ENCODE data around the gene ABCD4. TPM values are rescaled to one million over a fixed set of nuclear protein-coding genes. Genes with fewer than 3 reads are reported as not detected.

ABCD4 gene
- total RNA-seq, 2 donors from 2014 or later = 63.0 to 75.0 TPM

- H3K4me3 Mint-ChIP-seq = peak overlapping the region; percentile 69
- DNase-seq = no peak
- no peak overlapping the region for H3K27ac Mint-ChIP-seq
- H3K27me3 Mint-ChIP-seq = peaks cover 24% of the 10 kb centered on the region
- no peaks in the 10 kb centered on the region for H3K9me3 ChIP-seq (ENCODE audit: control insufficient read depth, low read length, poor library complexity, severe bottlenecking)
- peaks cover 7% of the 10 kb centered on the region for H3K4me1 Mint-ChIP-seq
- H3K36me3 Mint-ChIP-seq (ENCODE audit: low read depth) = no peaks in the 10 kb centered on the region
- no peak for ATAC-seq
Measured at GRCh38 chr14:74326369-74327152, 23.8 kb upstream of the ABCD4 start.

GRCh38 chr14:74325446-74325845, 22.7 kb upstream of the ABCD4 start:
- peaks cover 7% of the 10 kb centered on the region for H3K4me1 Mint-ChIP-seq
- no peaks in the 10 kb centered on the region for H3K36me3 Mint-ChIP-seq (ENCODE audit: low read depth)
- peaks cover 30% of the 10 kb centered on the region for H3K27me3 Mint-ChIP-seq
- no peaks in the 10 kb centered on the region for H3K9me3 ChIP-seq (ENCODE audit: control insufficient read depth, low read length, poor library complexity, severe bottlenecking)
- no peak overlapping the region for H3K27ac Mint-ChIP-seq
- no peak for ATAC-seq
- DNase-seq = no peak
- no peak overlapping the region for H3K4me3 Mint-ChIP-seq

- H3K4me1 Mint-ChIP-seq = peaks cover 7% of the 10 kb centered on the region
- DNase-seq = no peak
- no peak overlapping the region for H3K4me3 Mint-ChIP-seq
- H3K9me3 ChIP-seq (ENCODE audit: control insufficient read depth, low read length, poor library complexity, severe bottlenecking) = no peaks in the 10 kb centered on the region
- H3K27ac Mint-ChIP-seq = no peak overlapping the region
- peaks cover 30% of the 10 kb centered on the region for H3K27me3 Mint-ChIP-seq
- no peak for ATAC-seq
- H3K36me3 Mint-ChIP-seq (ENCODE audit: low read depth) = no peaks in the 10 kb centered on the region
Measured at GRCh38 chr14:74324931-74325361, 22.2 kb upstream of the ABCD4 start.

GRCh38 chr14:74314576-74314975, 11.8 kb upstream of the ABCD4 start:
- H3K27me3 Mint-ChIP-seq = peaks cover 11% of the 10 kb centered on the region
- peaks cover 2% of the 10 kb centered on the region for H3K4me1 Mint-ChIP-seq
- ATAC-seq (no peak), DNase-seq (no peak)
- no peaks in the 10 kb centered on the region for H3K9me3 ChIP-seq (ENCODE audit: control insufficient read depth, low read length, poor library complexity, severe bottlenecking)
- no peak overlapping the region for H3K27ac Mint-ChIP-seq
- H3K36me3 Mint-ChIP-seq (ENCODE audit: low read depth) = peaks cover 4% of the 10 kb centered on the region
- no peak overlapping the region for H3K4me3 Mint-ChIP-seq

GRCh38 chr14:74313601-74314000, 10.9 kb upstream of the ABCD4 start:
- Mint-ChIP-seq H3K27ac (peak overlapping the region; percentile 16), H3K4me3 (no peak overlapping the region), H3K36me3 (ENCODE audit: low read depth) (peaks cover 2% of the 10 kb centered on the region), H3K4me1 (peaks cover 4% of the 10 kb centered on the region), H3K27me3 (peaks cover 7% of the 10 kb centered on the region)
- H3K9me3 ChIP-seq (ENCODE audit: control insufficient read depth, low read length, poor library complexity, severe bottlenecking) = no peaks in the 10 kb centered on the region
- no peak for ATAC-seq
- no peak for DNase-seq

GRCh38 chr14:74312161-74312560, 9.4 kb upstream of the ABCD4 start:
- H3K27ac Mint-ChIP-seq = no peak overlapping the region
- H3K9me3 ChIP-seq (ENCODE audit: control insufficient read depth, low read length, poor library complexity, severe bottlenecking) = no peaks in the 10 kb centered on the region
- peaks cover 2% of the 10 kb centered on the region for H3K36me3 Mint-ChIP-seq (ENCODE audit: low read depth)
- DNase-seq (no peak), ATAC-seq (no peak)
- peaks cover 4% of the 10 kb centered on the region for H3K4me1 Mint-ChIP-seq
- H3K27me3 Mint-ChIP-seq = peaks cover 6% of the 10 kb centered on the region
- no peak overlapping the region for H3K4me3 Mint-ChIP-seq

DNA sequence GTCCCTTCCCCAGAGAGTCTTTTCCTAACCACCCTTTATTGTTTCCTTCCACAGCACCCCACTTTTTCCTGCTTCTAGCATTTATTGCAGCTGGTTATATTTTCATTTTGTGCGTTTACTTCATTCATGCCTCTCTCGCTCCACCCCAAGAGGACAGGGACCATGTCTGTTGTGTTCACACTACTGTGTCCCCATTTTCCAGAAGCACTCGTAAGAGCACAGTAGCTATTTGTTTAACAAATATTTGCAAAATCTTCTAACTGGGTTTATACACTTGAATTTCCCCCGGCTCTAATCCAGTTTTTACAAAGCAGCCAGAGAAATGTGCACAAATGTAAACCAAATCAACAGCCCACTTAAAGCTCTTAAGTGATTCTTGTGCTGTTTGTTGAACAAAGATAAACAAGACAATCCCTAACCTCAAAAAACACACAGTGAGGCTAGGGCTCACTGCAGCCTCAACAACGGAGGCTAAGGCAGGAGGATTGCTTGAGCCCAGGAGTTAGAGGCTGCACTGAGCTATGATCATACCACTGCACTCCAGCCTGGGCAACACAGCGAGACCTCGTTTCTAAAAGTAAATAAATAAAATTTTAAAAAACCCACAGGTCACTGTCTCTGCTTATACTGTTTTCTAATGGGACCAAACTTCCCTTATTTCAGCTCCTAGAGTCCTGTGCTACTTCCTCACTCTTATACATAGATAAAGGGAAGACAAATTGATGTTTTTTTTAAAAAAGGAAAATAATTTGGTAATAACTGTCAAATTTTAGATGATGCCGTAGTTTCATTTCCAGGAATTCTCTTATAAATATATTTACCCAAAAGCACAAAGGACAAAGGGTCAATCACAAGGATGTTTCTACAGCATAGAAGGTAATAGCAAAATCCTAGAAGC, 6.6 kb upstream of the ABCD4 start:
- ATAC-seq (no peak), DNase-seq (no peak)
- H3K27me3 Mint-ChIP-seq = no peaks in the 10 kb centered on the region
- no peak overlapping the region for H3K4me3 Mint-ChIP-seq
- peaks cover 4% of the 10 kb centered on the region for H3K4me1 Mint-ChIP-seq
- no peaks in the 10 kb centered on the region for H3K9me3 ChIP-seq (ENCODE audit: control insufficient read depth, low read length, poor library complexity, severe bottlenecking)
- H3K27ac Mint-ChIP-seq = no peak overlapping the region
- no peaks in the 10 kb centered on the region for H3K36me3 Mint-ChIP-seq (ENCODE audit: low read depth)

GRCh38 chr14:74308695-74309094, 6.0 kb upstream of the ABCD4 start:
- H3K27ac Mint-ChIP-seq = no peak overlapping the region
- no peaks in the 10 kb centered on the region for H3K9me3 ChIP-seq (ENCODE audit: control insufficient read depth, low read length, poor library complexity, severe bottlenecking)
- H3K4me3 Mint-ChIP-seq = no peak overlapping the region
- no peaks in the 10 kb centered on the region for H3K27me3 Mint-ChIP-seq
- H3K4me1 Mint-ChIP-seq = peaks cover 4% of the 10 kb centered on the region
- DNase-seq (no peak), ATAC-seq (no peak)
- no peaks in the 10 kb centered on the region for H3K36me3 Mint-ChIP-seq (ENCODE audit: low read depth)

GRCh38 chr14:74302152-74302628, 544 bp downstream of the ABCD4 start:
- peak overlapping the region; percentile 95 for H3K27ac Mint-ChIP-seq
- no peak for DNase-seq
- ATAC-seq = peak; percentile 77

DNA sequence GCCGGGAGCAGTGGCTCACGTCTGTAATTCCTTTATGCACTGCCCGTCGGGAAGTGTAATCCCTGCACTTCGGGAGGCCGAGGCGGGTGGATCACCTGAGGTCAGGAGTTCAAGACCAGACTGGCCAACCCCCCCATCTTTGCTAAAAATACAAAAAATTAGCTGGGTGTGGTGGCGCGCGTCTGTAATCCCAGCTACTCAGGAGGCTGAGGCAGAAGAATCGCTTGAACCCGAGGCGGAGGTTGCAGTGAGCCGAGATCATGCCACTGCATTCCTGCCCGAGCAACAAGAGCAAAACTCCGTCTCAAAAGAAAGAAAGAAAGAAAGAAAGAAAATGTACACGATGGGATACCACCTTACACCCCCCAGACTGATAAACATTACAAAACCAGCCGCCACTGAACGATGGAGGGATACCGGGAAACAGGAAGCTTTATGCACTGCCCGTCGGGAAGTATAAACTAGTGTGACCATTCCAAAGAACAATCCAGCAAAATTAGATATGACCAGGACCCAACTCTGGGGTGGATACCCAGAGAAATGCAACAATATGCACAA, 1.1 kb downstream of the ABCD4 start:
- no peak for ATAC-seq
- no peak for DNase-seq
- H3K4me1 Mint-ChIP-seq = peaks cover 31% of the 10 kb centered on the region
- peak overlapping the region; percentile 100 for H3K4me3 Mint-ChIP-seq
- H3K27me3 Mint-ChIP-seq = no peaks in the 10 kb centered on the region
- H3K36me3 Mint-ChIP-seq (ENCODE audit: low read depth) = peaks cover 5% of the 10 kb centered on the region
- no peaks in the 10 kb centered on the region for H3K9me3 ChIP-seq (ENCODE audit: control insufficient read depth, low read length, poor library complexity, severe bottlenecking)
- H3K27ac Mint-ChIP-seq = peak overlapping the region; percentile 95

More at GRCh38 chr14:74302152-74302628, 544 bp downstream of the ABCD4 start:
- Mint-ChIP-seq H3K36me3 (ENCODE audit: low read depth) (peaks cover 5% of the 10 kb centered on the region), H3K4me1 (peaks cover 28% of the 10 kb centered on the region), H3K27me3 (no peaks in the 10 kb centered on the region), H3K4me3 (peak overlapping the region; percentile 100)
- no peaks in the 10 kb centered on the region for H3K9me3 ChIP-seq (ENCODE audit: control insufficient read depth, low read length, poor library complexity, severe bottlenecking)

- peak overlapping the region; percentile 69 for H3K4me3 Mint-ChIP-seq
- H3K27ac Mint-ChIP-seq = peak overlapping the region; percentile 86
- DNase-seq (no peak), ATAC-seq (no peak)
- no peaks in the 10 kb centered on the region for H3K9me3 ChIP-seq (ENCODE audit: control insufficient read depth, low read length, poor library complexity, severe bottlenecking)
- H3K4me1 Mint-ChIP-seq = peaks cover 31% of the 10 kb centered on the region
- H3K27me3 Mint-ChIP-seq = no peaks in the 10 kb centered on the region
- peaks cover 5% of the 10 kb centered on the region for H3K36me3 Mint-ChIP-seq (ENCODE audit: low read depth)
Measured at GRCh38 chr14:74299061-74299545, 3.6 kb downstream of the ABCD4 start.

GRCh38 chr14:74297986-74298385, 4.7 kb downstream of the ABCD4 start:
- H3K9me3 ChIP-seq (ENCODE audit: control insufficient read depth, low read length, poor library complexity, severe bottlenecking) = no peaks in the 10 kb centered on the region
- Mint-ChIP-seq H3K4me1 (peaks cover 29% of the 10 kb centered on the region), H3K36me3 (ENCODE audit: low read depth) (peaks cover 5% of the 10 kb centered on the region), H3K27me3 (no peaks in the 10 kb centered on the region), H3K4me3 (no peak overlapping the region), H3K27ac (peak overlapping the region; percentile 86)
- ATAC-seq (no peak), DNase-seq (no peak)

DNA sequence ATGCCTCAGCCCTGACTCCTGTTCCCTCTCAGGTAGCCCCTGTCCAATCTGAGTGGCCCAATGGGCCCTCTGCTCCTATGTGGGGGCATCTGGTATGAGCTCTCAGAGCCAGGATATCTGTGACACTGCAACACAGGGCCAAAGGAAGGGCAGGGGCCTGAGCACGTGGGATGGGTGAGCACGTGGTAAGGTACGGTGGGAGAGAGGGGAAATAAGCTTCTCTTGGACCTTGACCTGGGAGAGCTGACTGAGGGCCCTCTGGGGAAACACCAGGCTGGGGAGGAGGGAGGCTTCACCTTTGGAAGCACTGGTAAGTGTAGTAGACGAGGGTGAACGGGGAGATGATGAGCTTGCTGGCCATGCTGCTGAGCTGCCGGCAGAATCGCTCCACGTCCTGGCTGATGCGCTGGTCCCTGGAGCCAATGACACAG, 6.7 kb downstream of the ABCD4 start:
- Mint-ChIP-seq H3K27ac (peak overlapping the region; percentile 16), H3K27me3 (no peaks in the 10 kb centered on the region), H3K36me3 (ENCODE audit: low read depth) (peaks cover 5% of the 10 kb centered on the region), H3K4me3 (peak overlapping the region; percentile 31), H3K4me1 (peaks cover 18% of the 10 kb centered on the region)
- DNase-seq = no peak
- ATAC-seq = no peak
- H3K9me3 ChIP-seq (ENCODE audit: control insufficient read depth, low read length, poor library complexity, severe bottlenecking) = no peaks in the 10 kb centered on the region

Measured in T-helper 17 cell (primary cell).